Measurements from ENCODE around the gene CCDC184.

CCDC184 gene

GRCh38 chr12:48179466-48179865, 4.0 kb upstream of the CCDC184 start:
- no peak for DNase-seq (ENCODE audit: low read depth)

GRCh38 chr12:48180424-48180823, 3.0 kb upstream of the CCDC184 start:
- no peak for DNase-seq (ENCODE audit: low read depth)

- DNase-seq (ENCODE audit: low read depth) = no peak
Observed at GRCh38 chr12:48180857-48181495, 2.5 kb upstream of the CCDC184 start.

- DNase-seq (ENCODE audit: low read depth) = no peak
Observed at GRCh38 chr12:48182631-48183030, 813 bp upstream of the CCDC184 start.

- DNase-seq (ENCODE audit: low read depth) = no peak
Observed at GRCh38 chr12:48183876-48184548, 568 bp downstream of the CCDC184 start.

DNA sequence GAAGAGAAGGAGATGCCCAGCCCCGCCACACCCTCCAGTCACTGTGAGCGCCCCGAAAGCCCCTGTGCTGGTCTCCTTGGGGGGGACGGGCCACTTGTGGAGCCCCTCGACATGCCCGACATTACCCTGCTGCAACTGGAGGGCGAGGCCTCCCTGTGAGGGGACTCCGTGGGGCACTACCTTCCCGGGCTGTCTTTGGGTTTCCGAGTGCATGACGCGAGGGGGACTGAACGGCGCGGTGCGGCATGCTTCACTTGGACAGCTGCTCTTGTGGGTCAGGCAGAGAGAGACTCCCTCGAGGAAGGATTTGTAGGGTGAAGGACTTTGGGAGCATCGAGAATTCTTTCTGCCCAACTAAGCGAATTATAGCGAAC, 1.1 kb downstream of the CCDC184 start:
- DNase-seq (ENCODE audit: low read depth) = no peak

DNA sequence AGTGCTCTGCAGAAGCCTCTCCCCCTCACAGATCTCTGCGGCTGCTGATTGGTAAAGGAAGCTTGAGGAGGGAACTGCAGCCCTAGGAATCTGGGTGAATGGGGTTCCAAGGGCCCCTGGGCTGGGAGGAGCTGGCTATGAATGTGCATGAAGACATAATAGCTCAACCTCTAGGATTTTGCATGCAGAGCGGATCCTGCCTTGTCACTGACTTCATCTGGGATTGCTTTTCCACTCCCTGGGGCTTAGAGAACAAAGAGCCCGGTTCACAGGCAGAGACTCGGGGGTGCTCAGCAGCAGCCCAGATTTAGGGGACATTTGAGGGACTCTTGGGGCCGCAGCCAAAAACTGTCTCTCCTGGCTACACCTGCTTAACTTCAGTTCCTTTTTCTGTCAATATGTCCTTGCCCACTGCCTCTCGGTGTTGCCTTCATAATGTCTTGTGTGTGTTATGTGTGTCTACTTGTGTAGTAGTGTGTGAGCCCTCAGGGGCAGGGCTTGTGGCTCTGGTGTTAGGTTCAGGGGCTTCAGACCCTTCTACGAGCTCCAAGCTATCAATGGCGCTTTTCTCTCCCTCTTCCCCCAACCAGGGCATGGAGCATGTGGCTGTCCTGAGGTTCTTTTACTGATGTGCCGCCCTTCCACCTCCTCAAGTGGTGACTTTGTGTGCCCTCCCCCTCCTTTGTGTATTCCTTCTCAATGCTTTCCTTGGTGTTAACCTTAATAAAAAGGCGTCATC, 1.9 kb downstream of the CCDC184 start:
- no peak for DNase-seq (ENCODE audit: low read depth)

GRCh38 chr12:48187916-48188695, 4.7 kb downstream of the CCDC184 start:
- no peak for DNase-seq (ENCODE audit: low read depth)

DNA sequence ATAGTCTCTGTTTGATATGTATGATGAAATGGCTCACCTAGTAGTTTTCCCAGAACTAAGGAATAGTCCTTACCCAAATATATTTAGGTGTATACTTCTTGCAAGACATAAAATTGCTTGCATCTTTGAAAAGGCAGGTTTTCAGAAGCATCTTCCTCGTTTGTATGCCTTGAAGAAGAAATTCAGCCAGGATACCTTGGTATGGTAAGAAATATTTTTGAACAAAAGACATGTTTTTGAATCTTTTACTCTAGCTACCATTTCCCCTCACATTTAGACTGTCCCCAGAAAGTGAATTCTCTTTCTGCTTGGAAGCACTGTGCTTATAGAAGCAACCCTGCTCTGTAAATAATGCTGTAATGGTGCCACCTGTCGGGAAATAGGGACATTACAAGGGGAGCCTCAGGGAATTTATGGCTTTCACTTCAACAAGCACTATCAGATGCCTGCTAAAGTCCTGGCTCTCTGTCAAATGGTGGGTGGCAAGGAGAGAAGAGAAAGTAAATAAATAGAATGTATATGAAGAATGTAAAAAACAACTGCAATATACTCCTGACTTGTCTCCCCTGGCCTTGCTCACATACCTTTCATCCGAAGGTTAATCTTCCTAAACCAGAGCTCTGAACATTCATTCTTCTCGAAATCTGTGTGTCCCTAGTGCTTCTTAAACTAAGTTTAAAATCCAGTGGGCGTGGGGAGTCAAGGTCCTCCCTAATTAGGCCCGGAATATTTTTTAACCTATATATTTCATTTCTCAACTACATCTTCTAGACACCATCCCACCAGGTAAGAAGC, 6.1 kb downstream of the CCDC184 start:
- peak; percentile 36 for DNase-seq (ENCODE audit: low read depth)

GRCh38 chr12:48191096-48191495, 7.7 kb downstream of the CCDC184 start:
- DNase-seq (ENCODE audit: low read depth) = no peak

- DNase-seq (ENCODE audit: low read depth) = no peak
Observed at GRCh38 chr12:48192861-48193260, 9.4 kb downstream of the CCDC184 start.

DNA sequence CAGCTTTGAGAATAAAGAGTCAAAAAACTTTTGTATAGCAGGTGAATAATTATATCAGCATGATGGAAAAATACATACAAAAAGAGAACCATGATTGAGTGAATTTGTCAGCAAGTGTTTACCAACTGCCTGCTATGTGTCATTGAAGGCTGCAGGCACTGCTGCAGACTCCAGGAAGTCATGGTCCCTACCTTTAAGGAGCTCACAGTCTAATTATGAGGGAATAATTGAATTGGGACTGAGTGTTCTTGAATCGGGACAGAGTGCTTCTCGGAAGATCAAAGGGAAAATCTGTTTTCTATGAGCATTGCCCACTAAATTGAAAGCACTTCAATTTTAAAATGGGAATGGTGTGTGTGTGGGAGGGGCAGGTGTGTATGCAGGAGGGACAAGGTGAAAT, 10.2 kb downstream of the CCDC184 start:
- DNase-seq (ENCODE audit: low read depth) = no peak

DNA sequence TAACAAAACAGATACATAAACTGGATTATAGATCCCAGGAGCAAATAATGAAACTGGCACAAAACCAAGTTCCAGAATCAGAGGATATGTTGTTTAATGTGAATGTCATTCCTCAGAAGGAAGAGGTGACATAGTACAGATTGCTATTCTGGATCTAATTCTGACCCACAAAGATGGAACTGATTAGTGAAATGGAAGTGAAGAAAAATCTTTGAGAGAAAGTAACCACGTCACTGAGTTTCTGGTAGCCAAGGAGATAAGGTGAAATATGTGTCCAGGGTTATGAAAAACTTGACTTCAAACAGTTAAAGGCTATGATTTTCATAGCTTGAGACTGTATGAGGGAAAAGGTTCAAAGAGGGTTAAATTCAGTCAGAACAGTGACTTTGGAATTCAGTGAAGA, 11.4 kb downstream of the CCDC184 start:
- DNase-seq (ENCODE audit: low read depth) = no peak

DNA sequence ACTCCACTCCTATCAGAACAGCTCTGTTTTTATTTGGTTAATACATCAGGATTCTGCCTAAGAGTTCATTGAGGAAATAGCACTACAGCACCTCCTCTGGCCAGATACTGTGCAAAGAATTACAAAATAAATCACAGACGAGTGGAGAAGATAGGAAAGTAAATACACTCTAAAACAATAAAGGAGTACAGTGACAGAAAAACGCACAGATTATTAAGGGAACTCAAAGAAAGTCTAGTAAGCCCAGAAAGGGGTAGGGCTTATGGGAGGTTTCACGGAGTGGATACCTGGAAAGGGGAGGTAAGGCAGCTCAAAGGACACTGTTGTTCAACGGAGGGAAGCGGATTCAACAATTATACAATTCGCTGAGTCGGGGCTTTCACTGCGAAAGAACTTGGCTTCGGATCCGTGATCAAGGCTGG, 14.1 kb downstream of the CCDC184 start:
- peak; percentile 15 for DNase-seq (ENCODE audit: low read depth)

DNA sequence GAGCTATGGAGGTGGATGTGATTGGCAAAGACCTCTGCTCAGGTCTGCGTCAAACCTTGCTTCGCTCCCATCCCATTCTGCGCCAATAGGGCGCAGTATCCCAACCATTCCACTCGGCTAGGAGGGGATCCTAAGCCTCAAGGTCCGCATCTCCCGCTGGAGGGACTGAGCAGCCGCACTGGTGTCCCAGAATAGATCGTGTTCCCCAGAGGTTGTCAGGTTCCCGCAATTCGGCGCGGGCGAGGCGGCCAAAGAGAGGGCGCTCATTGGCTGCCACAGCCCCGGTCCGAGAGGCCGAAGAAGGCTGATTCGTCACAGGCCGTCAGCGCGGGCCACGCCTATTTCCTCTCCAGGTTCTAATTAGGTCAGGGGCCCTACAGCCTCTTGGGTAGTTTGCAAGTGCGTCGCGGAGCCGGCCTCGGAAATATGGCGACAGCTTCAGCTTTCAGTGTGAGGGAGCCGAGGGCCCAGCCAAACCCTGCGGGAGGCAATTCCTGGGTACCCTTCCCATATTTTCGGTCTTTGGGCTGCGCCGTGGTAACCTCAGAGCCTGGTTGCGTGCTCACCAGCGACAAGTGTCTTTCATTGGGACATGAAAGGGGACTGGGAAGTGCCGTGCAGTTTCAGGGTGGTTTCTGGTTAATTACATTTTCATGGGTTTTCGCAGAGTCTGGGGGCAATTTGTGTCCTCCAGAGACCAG, 14.7 kb downstream of the CCDC184 start:
- DNase-seq (ENCODE audit: low read depth) = peak; percentile 67

DNA sequence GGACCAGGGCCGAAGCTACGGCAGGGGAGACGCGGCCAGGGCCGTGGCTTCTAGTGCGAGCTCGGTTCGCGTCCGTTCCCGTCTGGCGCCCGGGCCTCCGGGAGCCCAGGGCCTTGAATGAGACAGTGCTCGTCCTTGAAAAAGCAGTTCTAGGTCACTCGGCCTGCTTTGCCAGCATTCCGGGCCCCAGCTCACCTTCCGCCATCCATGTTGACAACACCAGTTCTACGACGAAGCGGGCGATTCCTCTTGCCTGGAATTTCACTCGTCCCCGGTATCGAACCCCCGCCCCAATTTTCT, 15.2 kb downstream of the CCDC184 start:
- no peak for DNase-seq (ENCODE audit: low read depth)

- no peak for DNase-seq (ENCODE audit: low read depth)
Observed at GRCh38 chr12:48198985-48199384, 15.5 kb downstream of the CCDC184 start.

GRCh38 chr12:48199774-48200221, 16.4 kb downstream of the CCDC184 start:
- DNase-seq (ENCODE audit: low read depth) = no peak

GRCh38 chr12:48201091-48201490, 17.6 kb downstream of the CCDC184 start:
- DNase-seq (ENCODE audit: low read depth) = no peak

DNA sequence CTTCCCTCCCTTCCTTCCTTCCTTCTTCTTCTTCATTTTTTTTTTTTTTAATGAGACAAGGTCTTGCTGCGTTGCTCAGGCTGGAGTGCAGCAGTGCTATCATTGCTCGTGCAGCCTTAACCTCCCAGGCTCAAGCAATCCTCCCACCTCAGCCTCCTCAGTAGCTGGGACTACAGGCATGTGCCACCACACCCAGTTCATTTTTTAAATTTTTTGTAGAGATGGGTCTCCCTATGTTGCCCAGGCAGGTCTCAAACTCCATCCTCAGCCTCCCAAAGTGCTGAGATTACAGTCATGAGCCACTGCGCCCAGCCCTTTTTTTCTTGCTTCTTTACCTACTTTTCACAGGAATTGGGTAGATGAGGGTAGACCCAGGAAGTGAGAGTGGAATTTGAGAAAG, 18.1 kb downstream of the CCDC184 start:
- DNase-seq (ENCODE audit: low read depth) = no peak

- no peak for DNase-seq (ENCODE audit: low read depth)
Observed at GRCh38 chr12:48202766-48203165, 19.3 kb downstream of the CCDC184 start.

All from HS-27A (cell line).